Hepatocyte (in vitro differentiated cells): ENCODE measurements around the gene SERPINA4.

Source experiments
- CTCF ChIP-seq: fragments of 200-600 bp; sonication (generic); IDR thresholded peaks from 2 replicates; pipeline ENCODE4 v1.5.1; 2016; ENCODE audit warnings: antibody characterized with exemption, mild to moderate bottlenecking; ENCODE audit not compliant: poor library complexity
- EZH2 ChIP-seq: fragments of 200-600 bp; sonication (generic); IDR thresholded peaks from 2 replicates; pipeline ENCODE4 v1.6.1; 2016; ENCODE audit warnings: antibody characterized with exemption, mild to moderate bottlenecking, borderline replicate concordance

DNA sequence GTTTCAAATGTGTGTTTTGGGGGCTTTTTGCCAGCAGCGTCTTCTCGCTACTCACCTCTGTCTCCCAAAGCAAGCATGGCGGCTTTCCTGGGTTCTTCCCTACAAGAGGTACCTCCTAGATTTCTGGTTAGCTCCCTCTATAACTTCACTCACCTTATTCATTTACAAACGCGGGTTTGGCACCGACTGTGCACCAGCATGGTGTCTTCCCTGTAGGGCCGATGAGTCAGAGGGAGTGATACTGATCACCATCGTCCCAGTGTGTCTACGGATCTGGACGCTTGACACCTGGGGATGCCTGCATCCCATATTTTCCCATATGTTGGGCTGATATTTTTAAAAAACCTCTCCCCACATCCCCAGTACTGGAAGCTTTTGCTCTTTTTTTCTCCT lies 44.0 kb upstream of the SERPINA4 start:
- TF ChIP-seq CTCF, result no peak
- no peak for TF ChIP-seq EZH2
